GM21529 (cell line): Measurements from ENCODE around the gene ZBTB7C.

ENCODE experiments used
- ATAC-seq: cut with Tn5 transposase; IDR thresholded peaks from one replicate; pipeline ENCODE4 v1.9.1; 2021; ENCODE audit not compliant: unreplicated experiment

ZBTB7C gene

DNA sequence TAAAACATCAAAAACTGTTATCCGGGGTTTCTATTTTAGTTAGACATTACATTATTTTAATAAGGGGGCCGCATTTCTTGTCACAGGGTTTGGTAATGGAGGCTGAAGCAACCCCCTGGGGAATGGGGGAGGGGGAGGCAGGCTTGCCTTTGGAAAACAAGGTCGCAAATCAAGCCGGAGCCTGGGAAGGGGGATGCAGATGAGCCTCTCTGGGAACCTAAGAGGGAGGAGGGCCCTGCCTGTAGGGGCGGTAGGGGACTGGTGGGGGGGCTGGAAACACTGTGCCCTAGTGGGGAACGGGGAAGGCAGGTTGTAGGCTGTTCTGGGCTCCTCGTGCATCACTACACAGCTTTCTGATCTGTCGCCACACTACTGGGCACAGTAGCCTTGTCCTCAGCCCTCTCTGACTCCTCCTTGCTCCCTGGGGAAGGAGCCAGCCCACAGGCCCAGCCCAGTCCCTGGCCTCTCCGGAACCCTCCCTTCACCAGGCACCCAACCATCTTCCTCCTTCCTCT lies 308.5 kb downstream of the ZBTB7C start:
- ATAC-seq = no peak

DNA sequence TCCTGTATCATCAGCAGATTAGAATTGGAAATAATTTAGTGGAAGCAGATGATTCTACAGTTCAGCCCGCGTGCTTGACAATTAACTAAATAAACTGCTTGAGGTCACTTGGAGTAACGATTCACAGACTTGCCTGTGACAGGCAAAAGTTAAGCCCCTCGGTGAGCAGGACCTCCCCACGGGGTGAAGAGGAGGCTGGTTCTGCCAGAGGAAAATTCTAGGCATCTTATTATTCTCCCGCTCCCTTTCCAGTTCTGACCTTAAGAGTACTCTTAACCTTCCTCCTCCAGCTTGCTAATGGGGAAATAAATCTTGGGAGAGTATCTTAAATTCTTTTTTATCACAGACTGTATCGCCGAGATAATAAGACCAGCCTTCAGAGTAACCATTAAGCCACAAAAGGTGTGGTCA lies 309.0 kb downstream of the ZBTB7C start:
- ATAC-seq = no peak

DNA sequence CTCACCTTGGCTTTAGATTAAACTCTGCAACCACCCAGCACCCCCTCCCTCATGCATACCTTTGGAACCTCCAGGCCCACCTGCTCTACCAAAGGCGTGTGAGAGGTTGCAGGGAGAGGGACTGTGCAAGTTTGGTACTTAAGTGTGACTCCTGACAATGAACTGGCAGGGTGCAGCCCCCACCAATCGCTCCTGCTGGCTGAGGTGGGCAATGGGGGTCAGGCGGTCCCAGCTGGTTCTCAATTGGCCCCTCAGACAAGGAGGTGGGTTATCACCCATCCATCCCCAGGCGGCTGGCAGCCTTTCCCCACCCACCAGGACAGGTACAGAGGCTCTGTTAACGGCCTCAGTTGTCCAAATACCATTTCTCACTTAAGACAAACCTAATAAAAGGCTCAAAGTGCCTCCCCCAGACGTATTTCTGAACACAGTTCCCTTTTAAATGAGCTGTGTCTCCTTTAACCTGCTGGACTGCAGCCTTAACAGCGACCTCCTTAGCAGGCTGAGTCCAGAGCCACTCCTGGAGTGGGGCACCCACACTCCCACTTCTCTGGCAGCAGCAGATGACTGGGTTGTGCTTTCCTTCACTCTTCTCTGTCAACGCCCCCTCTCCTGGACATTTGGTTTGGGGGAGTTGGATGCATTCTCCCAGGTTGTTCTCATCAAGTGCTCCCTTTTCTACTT lies 309.6 kb downstream of the ZBTB7C start:
- no peak for ATAC-seq

DNA sequence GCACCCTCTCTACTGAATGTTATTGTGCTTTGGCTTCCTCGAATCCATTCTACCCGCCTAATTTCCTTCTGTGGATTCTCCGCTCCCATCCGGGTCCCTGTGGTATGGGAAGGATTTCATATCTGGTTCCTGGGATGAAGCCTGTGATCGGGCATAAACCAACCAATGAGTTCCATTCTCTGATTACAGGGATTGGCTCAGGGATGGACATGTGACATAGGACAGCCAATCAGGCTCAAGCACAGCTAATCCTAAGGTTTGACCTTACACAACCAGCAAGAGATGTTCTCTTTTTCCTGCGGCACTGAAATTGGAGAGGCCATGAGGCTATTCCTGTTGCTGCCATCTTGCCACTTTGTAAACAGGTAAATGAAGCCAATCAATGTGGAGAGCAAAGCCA lies 310.6 kb downstream of the ZBTB7C start:
- no peak for ATAC-seq

DNA sequence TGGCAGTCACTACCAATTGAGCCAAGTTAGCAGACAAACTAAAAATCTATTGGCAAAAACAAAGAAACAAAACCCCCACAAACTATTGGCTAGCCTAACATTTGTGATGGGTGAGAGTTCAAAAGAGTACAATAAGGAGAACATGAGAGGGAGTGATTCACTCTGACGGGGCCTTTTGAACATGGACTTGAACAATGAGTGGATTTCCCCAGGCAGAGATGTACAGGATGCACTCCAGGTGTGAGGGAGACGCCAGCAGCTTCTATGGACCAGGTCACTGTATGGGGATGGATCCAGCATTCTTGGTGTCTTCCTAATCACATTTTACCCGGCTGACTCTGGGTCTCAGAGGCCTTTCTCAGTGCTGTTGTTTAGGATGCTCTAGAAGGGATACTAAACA lies 311.2 kb downstream of the ZBTB7C start:
- no peak for ATAC-seq

DNA sequence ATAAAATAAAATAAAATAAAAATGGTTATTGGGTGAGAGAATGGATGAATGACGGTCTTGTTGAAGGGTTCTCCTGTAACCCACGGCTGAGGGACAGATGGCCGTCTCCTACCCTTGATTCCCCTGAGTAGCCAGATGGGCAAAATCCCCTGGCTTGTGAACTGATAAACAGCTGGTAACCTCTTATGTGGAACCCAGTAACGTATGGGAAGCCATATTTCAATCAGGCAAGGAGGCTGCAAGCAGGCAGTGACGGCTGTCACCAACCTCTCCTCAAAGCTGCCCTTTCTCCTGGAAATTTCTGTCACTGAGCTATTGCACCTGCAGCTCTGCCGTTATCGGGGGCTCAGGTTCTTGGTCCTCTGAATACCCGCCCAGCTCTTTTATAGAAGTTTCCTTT lies 313.5 kb downstream of the ZBTB7C start:
- no peak for ATAC-seq

DNA sequence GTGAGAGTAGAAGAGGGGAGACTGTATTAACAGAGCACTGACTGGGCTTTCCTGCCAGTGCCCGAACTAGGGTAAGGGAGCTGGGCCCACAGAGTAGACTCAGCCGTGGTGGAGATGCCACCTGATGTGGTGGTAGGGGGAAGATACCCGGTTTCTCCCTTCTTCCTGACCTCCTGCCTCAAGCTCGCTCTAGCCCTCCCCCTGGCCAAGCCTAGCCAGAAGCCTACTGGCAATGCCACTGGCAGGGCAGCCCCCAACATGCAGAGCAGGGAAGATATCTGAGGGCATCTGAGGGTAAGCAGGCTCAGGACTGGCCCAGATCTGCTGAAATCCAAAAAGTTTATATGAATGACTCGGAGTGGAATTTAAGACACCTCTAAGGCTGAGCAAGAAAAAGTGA lies 316.1 kb downstream of the ZBTB7C start:
- ATAC-seq = no peak

DNA sequence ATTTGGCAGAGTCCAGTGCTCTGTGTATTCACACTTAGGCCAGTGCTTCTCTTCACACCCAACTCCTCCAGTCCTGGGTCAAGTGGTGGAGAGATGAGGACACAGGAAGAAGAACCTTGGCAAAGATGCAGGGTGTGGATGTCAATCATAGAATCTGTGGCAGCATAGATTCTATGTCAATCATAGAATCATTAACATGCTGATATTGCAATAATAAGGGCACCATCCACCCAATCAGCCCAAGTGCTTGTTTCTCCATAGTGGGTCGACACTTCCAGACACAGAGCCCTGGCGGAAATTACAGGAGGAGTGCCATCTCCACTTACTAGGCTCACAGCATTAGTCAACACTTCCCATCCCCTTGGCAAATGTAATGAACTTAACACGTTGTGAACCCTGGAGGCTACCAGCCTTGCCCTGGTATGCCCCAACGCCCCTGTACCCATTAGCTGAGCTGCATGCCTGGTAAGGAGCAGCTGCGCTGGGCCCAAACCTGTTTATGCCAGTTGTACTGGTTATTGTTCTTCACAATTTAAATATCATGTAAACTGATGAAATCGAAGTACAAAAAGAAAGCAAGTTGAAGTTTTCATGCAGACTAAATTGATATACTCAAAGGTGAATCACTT lies 317.2 kb downstream of the ZBTB7C start:
- no peak for ATAC-seq

DNA sequence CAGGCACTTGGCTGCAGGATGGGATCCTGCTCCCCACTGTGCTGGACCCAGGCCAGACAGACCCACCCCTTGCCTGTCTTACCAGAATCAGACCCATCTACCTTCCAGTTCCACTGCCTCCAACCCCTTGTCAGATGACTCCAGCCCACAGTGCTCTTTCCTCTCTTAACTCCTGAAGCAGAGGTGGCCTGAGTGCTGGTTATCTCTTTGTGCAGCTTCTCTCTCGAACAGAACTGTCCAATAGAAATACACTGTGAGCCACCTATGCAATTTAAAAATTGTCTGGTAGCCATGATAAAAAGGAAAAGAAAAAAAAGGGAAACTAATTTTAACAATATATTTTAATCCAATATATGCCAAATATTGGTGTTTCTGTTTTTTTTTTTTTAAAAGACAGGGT lies 318.5 kb downstream of the ZBTB7C start:
- ATAC-seq = no peak

DNA sequence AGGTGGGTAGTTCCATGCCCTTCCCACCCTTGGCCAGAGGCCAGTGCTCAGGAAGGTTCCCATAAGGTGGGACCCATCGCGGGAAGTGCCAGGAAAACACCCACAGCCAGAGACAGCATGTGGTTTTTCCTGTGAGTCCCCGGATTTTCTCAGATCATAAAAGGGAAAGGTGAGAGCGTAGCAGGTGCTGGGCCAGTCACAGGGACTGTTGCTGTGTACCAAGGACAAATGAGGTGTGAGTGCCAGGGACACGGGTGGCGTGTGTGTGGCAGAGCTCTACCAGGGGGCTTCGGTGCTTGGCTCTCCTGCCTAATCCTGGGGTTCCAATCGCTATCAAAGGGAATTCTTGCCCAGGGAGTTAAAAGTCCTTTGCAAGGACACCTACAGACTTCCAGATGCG lies 319.2 kb downstream of the ZBTB7C start:
- no peak for ATAC-seq

DNA sequence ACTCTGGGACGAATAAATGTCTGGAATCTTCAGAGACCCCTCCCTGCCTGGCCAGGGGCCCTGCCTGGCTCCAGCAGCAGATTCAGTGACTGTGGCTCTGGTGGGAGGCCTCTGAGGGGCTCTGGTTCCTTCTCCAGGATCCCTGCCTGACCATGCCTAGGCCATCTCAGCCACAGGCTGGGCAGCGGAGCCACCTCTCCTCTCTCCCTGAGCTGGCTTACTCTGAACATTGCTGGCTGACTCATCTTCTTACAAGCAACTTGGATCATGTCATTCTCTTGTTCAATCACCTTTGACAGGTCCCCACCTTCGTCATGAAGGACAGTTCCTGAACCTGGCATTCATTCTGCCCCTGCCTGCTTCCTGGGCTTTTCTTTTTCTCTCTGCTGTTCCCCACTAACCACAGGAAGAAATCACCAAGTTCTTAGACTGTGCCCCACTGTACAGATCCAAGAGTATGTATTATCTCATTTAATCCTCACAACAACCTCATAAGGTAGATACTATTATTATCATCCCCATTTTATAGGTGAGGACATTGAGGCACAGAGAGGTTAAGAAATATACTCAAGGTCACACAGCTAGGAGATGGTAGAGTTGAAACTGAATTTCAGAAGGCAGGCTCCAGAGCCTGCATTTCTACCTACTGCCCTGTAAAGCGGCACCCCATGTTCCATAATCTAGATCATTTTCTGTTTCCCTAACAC lies 323.2 kb downstream of the ZBTB7C start:
- no peak for ATAC-seq

DNA sequence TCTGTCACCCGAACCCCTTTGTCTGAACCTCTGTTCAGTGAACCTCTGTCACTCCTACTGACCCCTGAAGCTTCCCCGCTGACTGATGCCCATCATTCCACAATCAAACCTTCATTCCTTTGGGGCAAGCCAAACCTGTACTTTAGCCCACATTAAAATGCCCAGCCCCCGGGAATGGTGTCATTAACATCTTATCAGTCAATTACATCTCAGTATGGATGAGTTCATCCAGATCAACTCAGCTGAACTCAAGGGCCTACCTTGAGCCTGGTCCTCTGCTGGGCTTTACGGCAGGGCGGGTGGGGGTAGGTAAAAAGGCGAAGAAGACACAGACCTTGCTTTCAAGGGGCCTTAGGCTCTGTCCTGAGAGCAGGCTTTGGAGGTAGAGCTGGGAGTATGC lies 324.3 kb downstream of the ZBTB7C start:
- no peak for ATAC-seq

DNA sequence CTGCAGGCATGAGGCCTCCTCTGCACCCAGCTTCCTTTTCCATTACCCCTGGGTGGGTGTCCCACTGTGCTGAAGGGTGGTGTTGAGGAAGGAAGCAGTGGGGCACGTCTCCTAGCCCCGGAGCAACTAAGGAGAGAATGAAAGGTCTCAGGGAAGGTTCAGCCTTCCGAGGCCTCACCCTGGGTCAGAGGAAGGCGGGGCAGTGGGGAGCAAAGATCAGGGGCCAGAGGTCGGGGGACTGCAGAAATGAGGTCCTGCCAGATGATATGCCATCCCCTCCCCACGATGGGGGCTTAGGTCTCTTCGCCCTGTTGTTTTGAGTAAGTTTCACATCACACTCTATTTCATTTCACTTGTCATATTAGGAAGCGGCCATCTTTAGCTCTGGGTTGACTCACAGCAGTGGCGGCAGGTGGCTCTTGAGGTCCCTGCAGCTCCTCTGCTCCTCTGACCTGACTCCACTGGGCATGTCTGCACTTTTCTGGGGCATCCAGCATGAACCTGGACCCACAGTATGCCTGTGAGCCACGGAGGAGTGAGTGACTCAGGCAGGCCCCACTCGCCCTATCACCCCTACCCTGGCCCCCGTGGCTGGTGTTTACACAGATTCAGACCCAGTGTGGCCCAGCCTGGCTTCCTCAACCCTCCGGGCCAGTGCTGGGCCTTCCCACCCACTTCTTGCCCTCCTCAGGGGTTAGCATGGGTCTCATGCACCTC lies 325.0 kb downstream of the ZBTB7C start:
- no peak for ATAC-seq

DNA sequence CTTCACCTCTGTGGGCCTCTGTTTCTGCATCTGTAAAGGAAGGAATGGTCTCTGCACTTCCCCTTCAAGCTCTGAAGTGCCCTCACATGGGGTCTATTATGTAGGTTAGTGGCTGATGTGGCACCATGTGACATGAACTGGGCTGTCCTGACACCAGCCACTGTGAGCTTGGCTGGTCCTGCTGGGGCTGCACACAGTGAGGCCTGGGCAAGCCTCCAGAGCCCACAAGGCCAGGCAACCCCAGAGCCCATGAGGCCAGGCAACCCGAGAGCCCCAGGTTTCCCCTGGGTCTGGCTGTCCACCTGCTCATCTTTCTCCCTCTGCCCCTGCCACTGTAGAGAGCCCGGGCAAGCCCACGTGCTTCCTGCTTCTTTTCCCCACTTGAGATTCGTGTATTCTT lies 328.6 kb downstream of the ZBTB7C start:
- ATAC-seq = no peak

DNA sequence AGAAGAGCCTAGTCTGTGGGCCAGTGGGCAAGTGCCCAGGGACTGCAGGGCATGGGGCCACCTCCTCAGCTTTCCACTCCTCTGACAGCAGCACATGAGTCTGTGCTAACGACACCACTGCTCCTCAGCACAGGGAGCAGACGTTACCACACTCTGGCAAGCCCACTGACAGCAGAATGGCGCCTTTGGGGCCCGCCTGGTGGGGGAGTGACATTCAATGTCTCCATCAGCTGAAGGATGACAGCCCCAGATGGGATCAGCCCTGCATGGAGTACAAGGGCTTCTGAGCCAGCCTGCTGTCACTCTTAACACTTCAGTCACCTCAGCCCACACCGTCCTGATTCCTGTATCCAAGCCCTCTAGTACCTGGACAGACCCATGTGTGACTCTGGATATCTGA lies 329.3 kb downstream of the ZBTB7C start:
- ATAC-seq = no peak

DNA sequence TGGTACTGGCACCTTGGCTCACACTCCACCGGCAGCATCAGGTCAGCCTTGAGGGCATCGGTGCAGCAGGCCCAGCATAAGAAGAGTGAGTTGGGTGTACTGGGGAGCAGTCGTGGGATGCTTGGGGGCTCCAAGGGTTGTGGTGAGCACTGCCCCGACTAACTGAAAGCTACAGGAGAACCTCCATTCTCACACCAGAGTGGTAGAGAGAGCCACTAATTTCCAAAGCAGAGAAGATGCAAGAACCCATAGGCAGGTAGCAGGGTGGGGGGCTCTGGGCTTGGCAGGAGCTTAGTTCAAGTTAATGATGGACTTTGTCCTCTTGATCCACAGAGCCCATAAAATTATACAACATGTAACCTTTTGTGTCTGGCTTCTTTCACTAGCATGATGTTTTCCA lies 330.7 kb downstream of the ZBTB7C start:
- no peak for ATAC-seq

DNA sequence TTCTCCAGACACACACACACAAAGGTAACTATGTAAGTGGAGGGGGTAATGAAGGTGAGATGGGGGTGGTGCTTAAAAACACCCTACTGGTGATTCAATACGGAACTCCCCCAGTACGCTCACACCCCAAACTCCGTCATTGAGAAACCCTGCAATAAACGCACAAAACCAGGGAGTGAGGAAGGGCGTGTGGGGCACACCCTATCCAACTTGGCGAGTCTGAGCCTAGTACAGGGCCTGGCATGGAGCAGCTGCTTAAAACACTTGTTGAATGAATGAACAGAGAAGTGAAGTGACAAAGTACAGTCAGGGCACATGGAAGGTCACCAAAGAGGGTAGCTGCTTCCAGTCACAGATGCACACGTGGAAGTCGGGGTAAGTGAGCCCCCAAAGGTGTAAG lies 331.9 kb downstream of the ZBTB7C start:
- no peak for ATAC-seq

DNA sequence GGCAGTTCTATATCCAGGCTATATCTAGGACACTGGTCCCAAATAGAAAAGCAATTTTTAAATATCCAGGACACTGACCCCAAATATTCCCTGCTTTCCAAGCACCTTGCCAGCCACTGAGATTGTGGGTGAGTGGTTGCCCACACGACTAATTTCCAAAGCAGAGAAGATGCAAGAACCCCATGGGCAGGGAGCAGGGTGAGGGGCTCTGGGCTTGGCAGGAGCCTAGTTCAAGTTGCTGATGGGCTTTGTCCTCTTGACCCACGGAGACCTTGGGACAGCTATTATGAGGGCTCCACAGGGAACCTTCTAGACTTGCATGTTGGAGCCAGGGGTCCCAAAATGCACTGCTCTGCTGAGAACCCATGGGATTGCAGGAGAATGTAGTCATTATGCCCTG lies 332.7 kb downstream of the ZBTB7C start:
- ATAC-seq = no peak

DNA sequence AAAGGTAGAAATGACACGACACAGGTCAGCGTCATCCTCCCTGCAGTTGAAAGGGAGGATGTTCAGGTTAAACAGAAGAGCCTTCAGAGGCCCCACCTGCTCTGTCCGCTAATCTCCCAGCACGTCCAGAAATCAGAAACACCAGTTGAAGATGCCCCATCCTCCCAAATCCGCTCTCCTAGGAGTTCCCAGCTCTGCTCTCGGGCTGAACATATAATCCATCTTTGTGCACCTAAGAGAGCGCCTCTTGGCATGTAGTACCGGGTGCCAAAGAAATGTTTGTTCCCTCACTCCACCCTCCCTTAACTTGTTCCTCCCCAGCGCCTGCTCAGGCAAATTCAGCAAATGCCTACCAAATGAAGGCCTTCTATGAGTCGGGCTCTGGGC lies 333.5 kb downstream of the ZBTB7C start:
- no peak for ATAC-seq

DNA sequence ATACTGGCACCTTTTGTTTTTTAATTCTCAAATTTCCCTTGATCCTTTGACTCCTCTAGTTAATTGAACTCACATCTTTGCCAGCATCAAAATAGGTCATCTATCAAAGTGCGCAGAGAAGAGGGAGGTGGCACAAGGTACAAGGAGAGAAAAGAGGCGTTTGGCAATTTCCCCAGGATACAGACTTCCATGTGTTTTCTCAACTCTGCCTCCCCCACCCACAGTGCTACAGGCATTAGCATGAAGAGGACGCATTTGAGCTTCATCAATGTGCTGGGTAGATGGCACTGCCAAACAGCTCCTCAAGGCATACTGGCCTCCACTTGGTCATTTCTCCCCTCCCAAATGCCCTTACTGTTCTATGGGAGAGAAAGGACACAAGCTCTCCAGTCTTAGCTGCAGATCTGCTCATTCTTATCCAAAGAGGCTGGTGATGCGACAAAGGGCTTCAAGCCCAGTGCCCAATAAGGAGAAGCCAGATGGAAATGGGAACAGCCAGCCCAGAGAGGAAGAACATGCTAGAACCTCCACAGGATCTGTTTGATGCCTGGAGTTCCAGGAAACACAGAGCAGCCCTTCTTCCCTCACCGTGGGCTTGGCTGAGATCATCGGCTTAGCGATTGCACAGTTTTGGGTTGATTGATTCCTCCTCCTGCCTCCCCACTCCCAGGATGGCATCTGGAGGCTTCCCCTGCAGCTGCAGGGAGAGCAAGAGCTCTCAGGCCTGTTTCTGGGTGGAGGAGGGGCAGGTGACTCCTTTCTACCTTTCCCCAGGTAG lies 334.1 kb downstream of the ZBTB7C start:
- ATAC-seq = no peak
